Adrenal gland (tissue), 12 donors: ENCODE results near the gene ISCU. TPM values are rescaled to one million over a fixed set of nuclear protein-coding genes. Genes with fewer than 3 reads are reported as not detected.

Experiments
- DNase-seq, 7 donors: peaks; one replicate each; pipeline ENCODE4 v3.0.0-alpha.2; 2019 to 2020
- H3K27ac ChIP-seq, 5 donors: fragments of 200-600 bp; sonication (generic) in 4 of 5; 1 replicate in 3 of 5; 2 replicates in 2 of 5; pipeline versions ENCODE4 v1.5.1 to v1.8.0; 2016 to 2020; ENCODE audit warnings: mild to moderate bottlenecking in 1 of 5
- H3K27me3 ChIP-seq: fragments of 200-600 bp; 2 replicates; pipeline ENCODE4 v1.8.0; 2021
- H3K36me3 ChIP-seq, 2 donors: fragments of 200-600 bp; replicated peaks in 1 of 2; 1 replicate in 1 of 2; 2 replicates in 1 of 2; pipeline versions ENCODE4 v1.5.1 to v1.8.0; 2018 to 2022
- H3K4me1 ChIP-seq, 2 donors: fragments of 200-600 bp; replicated peaks in 1 of 2; 1 replicate in 1 of 2; 2 replicates in 1 of 2; pipeline versions ENCODE4 v1.5.1 to v1.8.0; 2018 to 2021
- H3K4me3 ChIP-seq, 4 donors: fragments of 200-600 bp; sonication (generic) in 3 of 4; one replicate each; pipeline ENCODE4 v1.5.1; 2016 to 2018
- H3K9me3 ChIP-seq, 3 donors: fragments of 200-600 bp; sonication (generic) in 1 of 3; replicated peaks in 1 of 3; 1 replicate in 2 of 3; 2 replicates in 1 of 3; pipeline versions ENCODE4 v1.5.1 to v1.8.0; 2016 to 2021
- POLR2A ChIP-seq, 2 donors: fragments of 450-650 bp; IDR thresholded peaks; one replicate each; pipeline ENCODE4 v1.6.1; 2017; ENCODE audit warnings: antibody characterized with exemption in 2 of 2, mild to moderate bottlenecking in 2 of 2, moderate library complexity in 1 of 2
- WGBS, 4 donors: extraction: QIAGEN DNeasy Blood & Tissue Kit in 2 of 4; methylation state at CpG; one replicate each; pipeline versions ENCODE4 v1.1.5 to v1.1.7; 2013 to 2017; 5-methylcytosine and 5-hydroxymethylcytosine counted together
- intact Hi-C, 2 donors: fragments of 100-400 bp; cut with DNase I; formaldehyde crosslinking; loops; one replicate each; pipeline versions ENCODE4 v1.14.1 to v1.15.0; 2022 to 2023
- polyA plus RNA-seq, 3 donors: library from polyadenylated mRNA; stranded (reverse); fragments of 200-250 nt in 2 of 3; fragments of 350-450 nt in 1 of 3; fragmentation: Illumina TruSeq in 1 of 3; extraction: RNeasy Lipid Tissue Mini Kit (QIAGEN cat#74804) in 1 of 3; gene quantifications; one replicate each; pipeline ENCODE4 v1.2.3, GENCODE V29; 2013 to 2014
- total RNA-seq, 9 donors: library from RNA; depleted of rRNA in 4 of 9; stranded (reverse); fragments of >200 nt in 4 of 9; fragments of 120-200 nt in 1 of 9; fragmentation: NEBNext Ultra II Directional in 1 of 9; extraction: Animal tissue kit (Norgen Biotek cat#: 25700) in 1 of 9; gene quantifications; one replicate each; pipeline versions ENCODE4 v1.1.0 to v1.2.4, GENCODE V29; 2013 to 2023
- TF ChIP-seq, protein P1 (sequence below), 6 experiments: fragments of 450-650 bp in 4 of 6; fragments of 200-600 bp in 2 of 6; sonication (generic) in 1 of 6; IDR thresholded peaks; 1 replicate in 5 of 6; 2 replicates in 1 of 6; pipeline versions ENCODE4 v1.5.1 to v1.8.0; 2016 to 2021; ENCODE audit warnings: antibody characterized with exemption in 6 of 6, mild to moderate bottlenecking in 2 of 6, moderate library complexity in 1 of 6
- donor health status: healthy with polysubstance abuse.
- donor health status: Bipolar disorder and iron deficiency.
- donor health status: DM: yes; HTN: yes; CAD: no.
- donor health status: DM: no; HTN: no; CAD: no.
- donor health status: DM: no; HTN: no; CAD: no.
- donor health status: DM: yes; HTN: yes; CAD: no.

ISCU gene
- total and polyA plus RNA-seq, 12 donors: 209 to 1,219 (median 393) TPM

DNA sequence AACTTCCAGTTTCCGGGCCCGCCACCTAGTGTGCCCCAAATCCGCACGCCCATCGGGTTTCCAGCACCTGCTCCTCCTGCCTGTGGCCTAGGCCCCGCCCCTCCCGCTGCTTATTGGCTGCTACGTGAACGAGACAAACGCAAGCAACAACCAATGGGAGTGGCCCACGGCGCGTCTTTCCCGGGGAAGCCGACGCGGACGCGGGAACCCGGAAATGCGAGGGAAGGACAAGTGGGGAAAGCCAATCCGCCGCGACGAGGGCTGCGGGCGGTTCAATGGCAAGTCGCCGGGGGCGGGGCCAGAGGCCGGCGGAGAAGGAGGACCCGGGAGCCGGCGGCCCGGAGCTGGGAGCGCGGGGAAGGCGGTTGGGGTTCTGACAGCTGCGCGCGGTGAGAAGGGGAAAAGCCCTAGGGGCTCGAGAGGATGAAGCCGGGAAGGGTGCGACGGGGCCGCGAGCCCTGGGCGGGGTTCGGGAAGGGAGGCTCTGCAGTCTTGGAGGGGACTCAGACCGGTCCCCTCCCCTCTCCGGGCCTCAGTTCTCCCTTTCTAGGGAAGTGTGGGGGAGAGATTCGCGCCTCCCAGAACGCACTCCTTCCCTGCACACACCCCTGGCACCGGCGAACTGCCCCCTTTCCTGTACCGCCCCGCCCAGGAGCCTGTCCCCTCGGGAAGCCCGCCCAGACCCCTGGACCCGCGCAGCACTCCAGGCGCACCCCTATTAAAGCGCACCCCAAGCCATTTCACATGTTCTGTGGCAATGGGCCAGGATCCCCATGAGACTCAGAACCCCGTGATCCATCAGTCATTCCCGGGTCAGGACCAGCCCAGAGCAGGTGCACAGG is 47.2 kb upstream of the ISCU start, which contains the start of gene FICD:
Gene FICD (plus strand): TSS at position 305 of the 842 bp plus-strand sequence. CDS start 1,696 bp downstream, outside the sequence.
- Histone ChIP-seq H3K27ac (peak within 1 kb of the TSS in 4 of 5 donors; percentile 38 to 89 (median 60)), H3K4me1 (peaks cover 24 to 25% of the 10 kb centered on the region in 2 donors), H3K27me3 (no peaks in the 10 kb centered on the region), H3K36me3 (peaks cover 0 to 24% of the 10 kb centered on the region in 2 donors), H3K9me3 (no peaks in the 10 kb centered on the region), H3K4me3 (peak within 1 kb of the TSS; percentile 54 to 89 (median 63))
- TF ChIP-seq POLR2A (IDR thresholded peaks at IDR 0.05): peak in 1 of 2 donors; percentile 51
- TF ChIP-seq, protein P1, sequence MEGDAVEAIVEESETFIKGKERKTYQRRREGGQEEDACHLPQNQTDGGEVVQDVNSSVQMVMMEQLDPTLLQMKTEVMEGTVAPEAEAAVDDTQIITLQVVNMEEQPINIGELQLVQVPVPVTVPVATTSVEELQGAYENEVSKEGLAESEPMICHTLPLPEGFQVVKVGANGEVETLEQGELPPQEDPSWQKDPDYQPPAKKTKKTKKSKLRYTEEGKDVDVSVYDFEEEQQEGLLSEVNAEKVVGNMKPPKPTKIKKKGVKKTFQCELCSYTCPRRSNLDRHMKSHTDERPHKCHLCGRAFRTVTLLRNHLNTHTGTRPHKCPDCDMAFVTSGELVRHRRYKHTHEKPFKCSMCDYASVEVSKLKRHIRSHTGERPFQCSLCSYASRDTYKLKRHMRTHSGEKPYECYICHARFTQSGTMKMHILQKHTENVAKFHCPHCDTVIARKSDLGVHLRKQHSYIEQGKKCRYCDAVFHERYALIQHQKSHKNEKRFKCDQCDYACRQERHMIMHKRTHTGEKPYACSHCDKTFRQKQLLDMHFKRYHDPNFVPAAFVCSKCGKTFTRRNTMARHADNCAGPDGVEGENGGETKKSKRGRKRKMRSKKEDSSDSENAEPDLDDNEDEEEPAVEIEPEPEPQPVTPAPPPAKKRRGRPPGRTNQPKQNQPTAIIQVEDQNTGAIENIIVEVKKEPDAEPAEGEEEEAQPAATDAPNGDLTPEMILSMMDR (IDR thresholded peaks at IDR 0.05): no peak
- intact Hi-C loops: loop anchor here in 1 of 2 donors (10.0 kb wide), 1 partner anchor 100 kb away; no protein-coding TSS in a partner anchor
- 0 to 1% (median 1%) methylated on average over 22 to 66 of the region's 67 CpGs for WGBS, 4 donors
- DNase-seq: peak; percentile 99 to 100 (median 100)

GRCh38 chr12:108515916-108516315 is 46.5 kb upstream of the ISCU start:
- Histone ChIP-seq H3K9me3 (no peaks in the 10 kb centered on the region), H3K27ac (peak overlapping the region in 1 of 5 donors; percentile 89), H3K4me3 (peak overlapping the region; percentile 54 to 89 (median 63)), H3K27me3 (no peaks in the 10 kb centered on the region), H3K36me3 (peaks cover 0 to 31% of the 10 kb centered on the region in 2 donors), H3K4me1 (peaks cover 24 to 25% of the 10 kb centered on the region in 2 donors)
- intact Hi-C loops: loop anchor here in 1 of 2 donors (10.0 kb wide), 1 partner anchor 99 kb away; no protein-coding TSS in a partner anchor
- no peak for DNase-seq
- no peak for TF ChIP-seq POLR2A (IDR thresholded peaks at IDR 0.05)
- TF ChIP-seq, protein P1 (IDR thresholded peaks at IDR 0.05): no peak
- WGBS, 4 donors: 47 to 69% (median 60%) methylated on average over 5 of the region's 5 CpGs

- H3K27ac ChIP-seq: no peak overlapping the region
- intact Hi-C loops: loop anchor here in 1 of 2 donors (10.0 kb wide), 1 partner anchor 98 kb away; no protein-coding TSS in a partner anchor
- WGBS, 4 donors: 84 to 94% (median 87%) methylated on average over 9 to 23 of the region's 23 CpGs
These were observed 45.7 kb upstream of the ISCU start for GRCh38 chr12:108516511-108517275.

More at GRCh38 chr12:108516511-108517275, 45.7 kb upstream of the ISCU start:
- TF ChIP-seq, protein P1 (IDR thresholded peaks at IDR 0.05): no peak
- TF ChIP-seq POLR2A (IDR thresholded peaks at IDR 0.05): no peak
- peaks cover 24 to 25% of the 10 kb centered on the region in 2 donors for H3K4me1 ChIP-seq
- H3K9me3 ChIP-seq: no peaks in the 10 kb centered on the region
- peaks cover 0 to 39% of the 10 kb centered on the region in 2 donors for H3K36me3 ChIP-seq
- no peak overlapping the region for H3K4me3 ChIP-seq
- no peak for DNase-seq
- no peaks in the 10 kb centered on the region for H3K27me3 ChIP-seq
